GM21515 (cell line): ENCODE results near the gene RIMOC1.
"Not testable (repeated sequence)": the region's sequence is repeated elsewhere in the genome, so short reads cannot be mapped to it uniquely, and the experiment has no call there.

ENCODE experiments used
- ATAC-seq: cut with Tn5 transposase; IDR thresholded peaks from one replicate; pipeline ENCODE4 v1.9.1; 2021; ENCODE audit not compliant: unreplicated experiment

Gene RIMOC1

DNA sequence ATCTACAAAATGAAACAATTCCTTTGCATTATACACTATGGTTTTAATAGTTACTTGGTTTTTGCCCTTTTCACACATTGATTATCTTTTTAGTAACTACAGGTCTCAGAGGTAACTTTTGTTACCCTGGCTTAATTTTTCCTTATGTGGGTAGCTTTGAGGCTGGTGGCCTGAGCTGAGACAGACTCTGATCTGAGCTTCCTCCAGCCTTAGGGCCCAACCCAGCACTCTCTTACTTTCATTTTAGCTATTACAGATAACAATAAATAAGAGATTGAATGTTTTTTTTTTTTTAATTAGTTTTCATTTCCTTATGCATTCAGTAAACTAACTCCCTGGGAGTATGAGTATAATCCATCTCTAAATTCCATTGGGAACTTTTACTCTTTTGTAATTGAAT, 18.9 kb upstream of the RIMOC1 start:
- ATAC-seq = no peak

- ATAC-seq = no peak
Observed at GRCh38 chr5:41891066-41891707, 13.0 kb upstream of the RIMOC1 start.

GRCh38 chr5:41892031-41892430, 12.1 kb upstream of the RIMOC1 start:
- ATAC-seq = no peak

DNA sequence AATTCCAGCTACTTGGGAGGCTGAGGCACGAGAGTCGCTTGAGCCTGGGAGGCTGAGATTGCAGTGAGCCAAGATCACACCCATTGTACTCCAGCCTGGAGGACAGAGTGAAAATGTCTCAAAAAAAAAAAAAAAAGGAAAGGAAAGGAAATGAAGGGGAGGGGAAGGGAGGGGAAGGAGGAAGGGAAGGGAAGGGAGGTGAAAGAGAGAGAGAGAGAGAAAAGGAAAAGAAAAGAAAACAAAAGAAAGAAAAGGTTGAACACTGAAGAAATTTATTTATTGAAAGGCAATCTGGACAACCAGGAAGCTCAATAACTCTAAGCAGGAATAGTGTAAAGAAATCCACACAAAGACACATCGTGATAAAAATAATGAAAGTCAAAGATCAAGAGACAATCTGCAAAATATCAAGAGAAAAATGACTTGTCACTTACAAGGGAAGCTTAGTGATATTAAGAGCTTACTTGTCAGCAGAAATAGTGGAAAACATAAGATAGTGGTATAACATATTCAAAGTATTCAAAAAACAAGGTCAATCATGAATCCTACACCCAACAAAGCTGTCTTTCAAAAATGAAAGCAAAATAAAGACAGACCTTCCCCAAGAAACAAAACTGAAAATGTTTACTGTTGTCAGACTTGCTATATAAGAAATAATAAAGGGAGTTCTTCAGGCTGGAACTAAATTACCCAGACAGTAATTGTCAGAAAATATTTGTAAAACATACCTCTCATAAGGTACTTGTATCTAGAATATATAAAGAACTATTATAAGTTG, 10.9 kb upstream of the RIMOC1 start:
- peak; percentile 75 for ATAC-seq

- no peak for ATAC-seq
Observed at GRCh38 chr5:41896230-41896629, 7.9 kb upstream of the RIMOC1 start.

- ATAC-seq = no peak
Observed at GRCh38 chr5:41903382-41903891, 707 bp upstream of the RIMOC1 start.

DNA sequence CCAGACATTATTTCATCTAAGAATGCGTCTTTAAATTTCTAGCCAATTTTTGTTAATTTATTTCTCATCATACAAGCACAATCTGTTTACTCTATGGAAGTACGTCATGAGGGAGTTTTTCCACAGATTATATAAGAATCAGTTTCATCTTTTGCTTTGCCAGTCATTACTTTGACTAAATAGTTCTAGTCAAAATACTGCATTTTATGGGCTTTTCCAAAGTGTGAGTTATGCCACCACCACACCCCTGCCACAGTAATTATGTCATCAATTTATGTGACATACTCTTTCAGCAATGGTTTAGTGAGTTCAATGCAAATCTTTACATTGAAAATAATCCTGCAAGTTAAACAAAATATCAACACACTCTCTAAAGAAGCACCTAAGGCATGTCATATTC, 2.0 kb downstream of the RIMOC1 start:
- no peak for ATAC-seq

- no peak for ATAC-seq
Observed at GRCh38 chr5:41908374-41909079, 4.4 kb downstream of the RIMOC1 start.

DNA sequence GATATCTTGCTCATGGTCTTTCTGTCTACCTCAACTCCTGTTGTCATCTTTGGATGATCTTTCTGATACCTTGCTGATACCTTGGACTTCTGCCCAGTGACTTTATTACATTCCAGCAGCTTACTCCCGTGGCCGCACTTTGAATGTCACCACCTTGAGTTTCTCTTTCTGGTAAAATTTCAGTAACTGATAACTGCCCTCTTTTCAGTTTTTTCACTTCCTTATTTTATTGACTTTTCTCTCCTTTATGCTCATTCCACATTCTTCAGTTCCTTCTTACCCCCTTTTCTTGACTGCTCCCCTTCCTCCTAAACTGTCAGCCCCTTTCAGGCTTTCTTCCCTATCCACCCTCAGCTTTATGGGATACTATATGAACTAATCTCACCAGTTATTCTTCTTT, 14.0 kb downstream of the RIMOC1 start:
- ATAC-seq = peak; percentile 57

DNA sequence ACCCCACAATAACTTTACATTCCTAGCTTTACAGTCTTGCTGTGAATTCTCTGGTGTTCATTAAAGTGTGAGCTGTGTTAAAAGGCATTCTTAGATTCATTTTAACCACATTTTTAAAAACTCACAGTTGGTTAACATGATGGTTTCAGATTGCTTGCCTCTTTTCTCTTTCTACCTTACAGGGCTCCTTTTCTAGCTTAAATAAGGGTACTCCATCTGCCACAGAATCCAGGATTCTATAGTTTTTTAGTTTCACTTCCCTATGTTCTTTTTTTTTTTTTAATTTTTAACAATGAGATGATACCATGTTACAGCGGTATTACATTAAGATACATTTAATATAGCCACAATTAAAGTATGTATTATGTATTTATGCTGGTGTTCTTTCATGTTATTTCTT, 17.0 kb downstream of the RIMOC1 start:
- no peak for ATAC-seq

- ATAC-seq = no peak
Observed at GRCh38 chr5:41921874-41922273, 17.7 kb downstream of the RIMOC1 start.

DNA sequence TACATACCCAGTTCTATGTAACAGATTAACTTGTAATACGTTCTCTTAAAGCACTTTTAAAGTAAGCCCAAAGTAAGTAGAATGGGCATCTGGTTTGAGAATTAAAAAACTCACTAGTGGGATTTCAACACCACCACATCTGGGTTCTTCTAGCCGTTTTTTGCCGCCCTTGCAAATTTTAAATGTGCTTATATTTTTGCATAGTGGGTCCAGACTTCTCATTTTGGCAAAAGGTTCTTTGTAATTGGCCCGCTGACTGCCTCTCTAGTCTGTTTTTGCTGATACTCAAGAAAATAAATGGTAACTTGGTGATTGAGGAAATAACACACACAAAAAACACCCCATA, 20.4 kb downstream of the RIMOC1 start:
- ATAC-seq = no peak

- ATAC-seq = peak; percentile 96
Observed at GRCh38 chr5:41924872-41925554, 20.9 kb downstream of the RIMOC1 start, which contains the start of gene FBXO4. TSS of gene FBXO4 (plus strand) at chr5:41925281. CDS start at chr5:41925310, 29 bp downstream.

GRCh38 chr5:41925555-41925951, 21.4 kb downstream of the RIMOC1 start:
- ATAC-seq = no peak

GRCh38 chr5:41927604-41928003, 23.5 kb downstream of the RIMOC1 start:
- ATAC-seq = no peak

- ATAC-seq = no peak
Observed at GRCh38 chr5:41929035-41929434, 24.9 kb downstream of the RIMOC1 start.

DNA sequence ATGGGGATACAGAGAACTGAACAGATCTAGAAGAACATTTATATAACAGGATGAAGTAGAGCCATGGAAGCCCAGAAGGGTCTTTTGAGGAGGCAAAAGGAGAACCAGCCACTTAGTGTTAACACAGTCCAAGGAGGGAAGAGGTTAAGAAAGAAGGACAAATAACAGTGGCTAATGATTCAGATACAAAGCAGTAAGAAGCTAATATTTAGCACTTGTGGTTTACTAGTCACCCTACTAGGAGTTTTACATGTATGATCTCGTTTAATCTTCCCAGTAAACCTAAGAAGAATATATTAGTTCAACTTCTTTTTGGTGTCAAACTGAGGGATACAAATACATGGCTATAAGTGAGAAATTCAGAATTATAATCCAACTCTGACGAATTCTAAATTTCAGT, 28.6 kb downstream of the RIMOC1 start:
- no peak for ATAC-seq

GRCh38 chr5:41935544-41935943, 31.4 kb downstream of the RIMOC1 start:
- no peak for ATAC-seq

DNA sequence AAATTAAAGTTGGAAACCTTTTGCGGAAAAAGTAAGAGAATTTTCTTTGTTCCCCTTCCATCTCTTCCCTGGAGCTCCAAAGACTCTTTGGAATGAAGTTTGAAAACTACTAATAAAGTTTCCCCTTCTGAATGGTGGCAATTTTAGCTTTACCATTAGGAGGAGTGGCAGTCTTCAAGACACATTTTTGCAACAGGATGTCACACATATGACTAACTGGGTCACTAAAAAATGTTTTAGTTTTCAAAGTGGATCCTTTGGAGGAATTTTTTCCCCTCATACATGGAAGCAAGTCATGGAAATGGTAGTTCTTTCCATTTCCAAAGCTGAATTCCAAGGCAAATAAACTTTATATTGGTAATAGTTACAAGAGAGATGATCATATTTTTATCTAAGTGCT, 36.5 kb downstream of the RIMOC1 start:
- no peak for ATAC-seq

DNA sequence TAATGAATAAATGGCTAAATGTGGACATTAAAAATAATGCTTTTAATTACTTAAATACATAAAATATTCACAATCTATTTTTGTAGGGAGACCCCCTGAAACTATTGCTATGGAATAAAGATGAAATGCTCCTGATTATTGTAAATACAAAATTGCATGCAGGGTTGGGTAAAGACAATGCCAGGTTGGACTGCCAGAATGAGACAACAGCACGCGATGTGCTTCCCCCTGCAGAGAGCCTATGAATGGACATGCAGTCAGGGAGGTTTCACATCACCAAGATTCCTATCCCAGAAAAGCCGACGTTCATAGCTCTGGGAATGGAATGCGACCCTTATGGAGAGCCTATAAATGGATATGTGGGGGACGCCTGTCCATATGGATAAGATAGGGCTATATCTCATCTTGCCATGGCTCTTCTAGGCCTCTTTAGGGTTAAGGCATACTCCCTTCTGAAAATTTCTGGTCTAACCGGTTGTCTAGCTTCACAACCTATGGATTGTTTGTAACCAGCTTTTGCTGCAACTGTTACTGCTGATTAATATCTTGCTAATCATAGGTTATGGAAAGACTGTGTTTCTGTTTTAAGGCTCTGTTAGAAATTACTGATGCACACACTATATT, 41.3 kb downstream of the RIMOC1 start:
- ATAC-seq = not testable (repeated sequence)

DNA sequence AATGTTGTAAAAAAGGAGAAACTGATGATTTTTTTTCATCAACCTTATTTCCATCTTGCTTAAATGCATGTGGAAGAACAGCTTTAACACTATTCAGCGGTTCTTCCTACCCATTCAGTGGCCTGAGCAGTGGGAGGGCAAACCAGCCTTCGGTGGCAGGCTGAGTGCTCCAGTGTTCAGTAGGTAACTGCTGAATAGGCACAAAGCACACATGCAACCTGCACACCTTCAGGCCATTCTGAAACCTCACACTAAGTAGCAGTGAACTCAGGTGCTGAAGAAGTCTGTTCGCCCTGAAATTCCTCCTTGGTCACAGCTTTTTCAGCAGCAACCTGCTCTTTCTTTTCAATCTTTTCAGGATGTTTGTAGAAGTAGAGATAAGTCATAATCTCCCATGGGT, 47.1 kb downstream of the RIMOC1 start:
- no peak for ATAC-seq
